C4-2B (cell line): ENCODE measurements around the gene SYT14.

Source experiments
- CTCF ChIP-seq: fragments of 450-650 bp; conservative IDR thresholded peaks from 2 replicates; pipeline ENCODE4 v1.5.1; 2017; ENCODE audit warnings: mild to moderate bottlenecking
- ZFX ChIP-seq: fragments of 450-650 bp; IDR thresholded peaks from 2 replicates; pipeline ENCODE4 v1.6.1; 2017

GRCh38 chr1:210207597-210208450, 269.8 kb downstream of the SYT14 start:
- no peak for TF ChIP-seq CTCF
- no peak for TF ChIP-seq ZFX
